ENCODE measurements around the gene RPL19.

GRCh38 chr17:39217734-39218369, 17.8 kb downstream of the RPL19 start:
- TF ChIP-seq POLR2AphosphoS5 (IDR thresholded peaks at IDR 0.05; ENCODE audit: insufficient read depth, low read depth, low read length): no peak
- TF ChIP-seq CTCF (IDR thresholded peaks at IDR 0.05; ENCODE audit: extremely low read depth in 1 of 2, insufficient read depth in 1 of 2, low read depth in 1 of 2, low read length in 2 of 2): no peak
- TF ChIP-seq POLR2A (IDR thresholded peaks at IDR 0.05; ENCODE audit: low read depth, low read length): no peak
- TF ChIP-seq MAX (IDR thresholded peaks at IDR 0.05; ENCODE audit: insufficient read depth, insufficient read length): no peak
- TF ChIP-seq EZH2 (IDR thresholded peaks at IDR 0.05; ENCODE audit: borderline replicate concordance, low read depth, low read length, severe bottlenecking): no peak
- no peak for TF ChIP-seq JUN (IDR thresholded peaks at IDR 0.05; ENCODE audit: borderline replicate concordance, insufficient read depth, insufficient read length, low read depth)
- TF ChIP-seq GATA2 (IDR thresholded peaks at IDR 0.05; ENCODE audit: insufficient read depth, insufficient read length, low read depth, low read length): no peak
- TF ChIP-seq FOS (IDR thresholded peaks at IDR 0.05; ENCODE audit: borderline replicate concordance, insufficient read depth, low read length): no peak
